Aorta (tissue), 5 donors: ENCODE results near the gene BCAS1. TPM values are rescaled to one million over a fixed set of nuclear protein-coding genes. Genes with fewer than 3 reads are reported as not detected.

Experiments
- ATAC-seq: fragments of 200-7000 bp; cut with Tn5 transposase; one replicate; pipeline ENCODE4 v1.9.1; 2022; ENCODE audit warnings: moderate library complexity; ENCODE audit not compliant: low FRiP score
- DNase-seq, 2 donors: peaks; one replicate each; pipeline ENCODE4 v3.0.0-alpha.2; 2020
- H3K27ac ChIP-seq, 2 donors: one replicate each; pipeline ENCODE4 v1.5.1; 2013; ENCODE audit warnings: low read length in 2 of 2, mild to moderate bottlenecking in 2 of 2, moderate library complexity in 2 of 2, control low read depth in 1 of 2, inconsistent platforms in 1 of 2, low read depth in 1 of 2
- H3K27me3 ChIP-seq, 2 donors: one replicate each; pipeline ENCODE4 v1.6.1; 2013; ENCODE audit warnings: control low read depth in 1 of 2, low read length in 1 of 2, mild to moderate bottlenecking in 1 of 2, moderate library complexity in 1 of 2; ENCODE audit not compliant: insufficient read depth in 2 of 2, control insufficient read depth in 1 of 2
- H3K36me3 ChIP-seq, 2 donors: one replicate each; pipeline ENCODE4 v1.6.1; 2013; ENCODE audit warnings: control low read depth in 1 of 2, low read length in 1 of 2, mild to moderate bottlenecking in 1 of 2; ENCODE audit not compliant: insufficient read depth in 2 of 2, control insufficient read depth in 1 of 2
- H3K4me1 ChIP-seq, 2 donors: one replicate each; pipeline ENCODE4 v1.6.1; 2013; ENCODE audit warnings: low read length in 2 of 2, control low read depth in 1 of 2, mild to moderate bottlenecking in 1 of 2, moderate library complexity in 1 of 2; ENCODE audit not compliant: insufficient read depth in 2 of 2, control insufficient read depth in 1 of 2
- H3K4me3 ChIP-seq, 2 donors: one replicate each; pipeline ENCODE4 v1.5.1; 2013; ENCODE audit warnings: low read length in 2 of 2, control low read depth in 1 of 2, mild to moderate bottlenecking in 1 of 2
- H3K9me3 ChIP-seq: one replicate; pipeline ENCODE4 v1.6.1; 2013; ENCODE audit warnings: mild to moderate bottlenecking, low read length; ENCODE audit not compliant: control insufficient read depth
- WGBS, 2 donors: extraction: QIAGEN DNeasy Blood & Tissue Kit; methylation state at CpG; one replicate each; pipeline ENCODE4 v1.1.7; 2013; 5-methylcytosine and 5-hydroxymethylcytosine counted together
- intact Hi-C, 2 donors: fragments of 100-400 bp; cut with DNase I; formaldehyde crosslinking; loops; one replicate each; pipeline versions ENCODE4 v1.14.2 to v1.15.0; 2022
- polyA plus RNA-seq, 2 donors: library from polyadenylated mRNA; stranded (reverse); fragments of 200-250 nt; gene quantifications; one replicate each; pipeline ENCODE4 v1.2.3, GENCODE V29; 2013
- total RNA-seq, 2 donors: library from RNA; stranded (reverse); fragmentation: NEBNext Ultra II Directional; extraction: Animal tissue kit (Norgen Biotek cat#: 25700); gene quantifications; one replicate each; pipeline ENCODE4 v1.2.1, GENCODE V29; 2021
- donor health status: healthy with polysubstance abuse.
- donor health status: Bipolar disorder and iron deficiency.
- donor health status: DM: no; HTN: no; CAD: no.
- donor health status: DM: no; HTN: no; CAD: no.
- donor health status: DM: yes; HTN: yes; CAD: no.

The BCAS1 gene
- total and polyA plus RNA-seq, 4 donors = 0.51 to 8.9 (median 1.8) TPM

- Histone ChIP-seq H3K27ac (no peak overlapping the region), H3K36me3 (no peaks in the 10 kb centered on the region), H3K4me3 (no peak overlapping the region), H3K27me3 (no peaks in the 10 kb centered on the region), H3K9me3 (peaks cover 2% of the 10 kb centered on the region), H3K4me1 (no peaks in the 10 kb centered on the region)
- no peak for DNase-seq
- intact Hi-C loops = no loop called here
- ATAC-seq = no peak
- 66 to 68% methylated on average over 3 of the region's 3 CpGs for WGBS, 2 donors
These were observed 99.2 kb downstream of the BCAS1 start for GRCh38 chr20:53971096-53971683.

- no peak for ATAC-seq
- H3K4me3 ChIP-seq = no peak overlapping the region
- no peaks in the 10 kb centered on the region for H3K27me3 ChIP-seq
- H3K36me3 ChIP-seq = no peaks in the 10 kb centered on the region
- peaks cover 2% of the 10 kb centered on the region for H3K9me3 ChIP-seq
- H3K27ac ChIP-seq = no peak overlapping the region
- WGBS, 2 donors = 87 to 90% methylated on average over 2 of the region's 2 CpGs
- intact Hi-C loops = no loop called here
- no peaks in the 10 kb centered on the region for H3K4me1 ChIP-seq
- DNase-seq = no peak
These were observed 100.2 kb downstream of the BCAS1 start for GRCh38 chr20:53970232-53970631.

GRCh38 chr20:53967527-53967926 is 102.9 kb downstream of the BCAS1 start:
- peaks cover 0 to 5% of the 10 kb centered on the region in 2 donors for H3K27me3 ChIP-seq
- ATAC-seq (no peak), DNase-seq (no peak)
- H3K9me3 ChIP-seq = no peaks in the 10 kb centered on the region
- 90 to 92% methylated on average over 5 of the region's 5 CpGs for WGBS, 2 donors
- intact Hi-C loops = no loop called here
- H3K36me3 ChIP-seq = no peaks in the 10 kb centered on the region
- no peak overlapping the region for H3K4me3 ChIP-seq
- H3K27ac ChIP-seq = no peak overlapping the region
- H3K4me1 ChIP-seq = no peaks in the 10 kb centered on the region

- Histone ChIP-seq H3K4me3 (no peak overlapping the region), H3K4me1 (no peaks in the 10 kb centered on the region), H3K27me3 (peaks cover 0 to 5% of the 10 kb centered on the region in 2 donors), H3K9me3 (no peaks in the 10 kb centered on the region), H3K36me3 (no peaks in the 10 kb centered on the region), H3K27ac (no peak overlapping the region)
- DNase-seq (no peak), ATAC-seq (no peak)
- 89 to 90% methylated on average over 5 of the region's 5 CpGs for WGBS, 2 donors
- intact Hi-C loops = no loop called here
These were observed 103.5 kb downstream of the BCAS1 start for GRCh38 chr20:53966774-53967398.

- no peaks in the 10 kb centered on the region for H3K4me1 ChIP-seq
- WGBS, 2 donors = 95% methylated on average over 4 of the region's 4 CpGs
- no peak for DNase-seq
- ATAC-seq = no peak
- H3K9me3 ChIP-seq = no peaks in the 10 kb centered on the region
- H3K36me3 ChIP-seq = no peaks in the 10 kb centered on the region
- intact Hi-C loops = no loop called here
- H3K27me3 ChIP-seq = peaks cover 0 to 5% of the 10 kb centered on the region in 2 donors
- no peak overlapping the region for H3K4me3 ChIP-seq
- no peak overlapping the region for H3K27ac ChIP-seq
These were observed 105.7 kb downstream of the BCAS1 start for GRCh38 chr20:53964501-53965253.

GRCh38 chr20:53964067-53964466 is 106.3 kb downstream of the BCAS1 start:
- 80 to 89% methylated on average over 3 of the region's 3 CpGs for WGBS, 2 donors
- ATAC-seq (no peak), DNase-seq (no peak)
- Histone ChIP-seq H3K4me3 (no peak overlapping the region), H3K4me1 (no peaks in the 10 kb centered on the region), H3K36me3 (no peaks in the 10 kb centered on the region), H3K27ac (no peak overlapping the region), H3K27me3 (peaks cover 0 to 5% of the 10 kb centered on the region in 2 donors), H3K9me3 (no peaks in the 10 kb centered on the region)
- intact Hi-C loops = no loop called here

- Histone ChIP-seq H3K4me1 (no peaks in the 10 kb centered on the region), H3K4me3 (no peak overlapping the region), H3K27ac (no peak overlapping the region), H3K27me3 (peaks cover 0 to 5% of the 10 kb centered on the region in 2 donors), H3K9me3 (no peaks in the 10 kb centered on the region), H3K36me3 (no peaks in the 10 kb centered on the region)
- whole genome bisulfite sequencing, 2 donors = 76 to 87% methylated on average over 9 of the region's 9 CpGs
- intact Hi-C loops = no loop called here
- no peak for ATAC-seq
- no peak for DNase-seq
These were observed 106.8 kb downstream of the BCAS1 start for GRCh38 chr20:53963635-53964034.

- 88 to 92% methylated on average over 3 of the region's 3 CpGs for WGBS, 2 donors
- Histone ChIP-seq H3K27me3 (peaks cover 0 to 5% of the 10 kb centered on the region in 2 donors), H3K9me3 (no peaks in the 10 kb centered on the region), H3K36me3 (no peaks in the 10 kb centered on the region), H3K27ac (no peak overlapping the region), H3K4me1 (no peaks in the 10 kb centered on the region), H3K4me3 (no peak overlapping the region)
- intact Hi-C loops = no loop called here
- ATAC-seq (no peak), DNase-seq (no peak)
These were observed 108.0 kb downstream of the BCAS1 start for GRCh38 chr20:53962388-53962787.

- DNase-seq (no peak), ATAC-seq (no peak)
- Histone ChIP-seq H3K36me3 (no peaks in the 10 kb centered on the region), H3K27me3 (peaks cover 0 to 5% of the 10 kb centered on the region in 2 donors), H3K4me1 (no peaks in the 10 kb centered on the region), H3K4me3 (no peak overlapping the region), H3K9me3 (no peaks in the 10 kb centered on the region), H3K27ac (no peak overlapping the region)
- 10 to 20% methylated on average over 4 of the region's 4 CpGs for WGBS, 2 donors
- intact Hi-C loops = no loop called here
These were observed 108.9 kb downstream of the BCAS1 start for GRCh38 chr20:53961527-53961926.
